Left cardiac atrium (tissue), 4 donors: ENCODE results near the gene ITPR3. TPM values are rescaled to one million over a fixed set of nuclear protein-coding genes. Genes with fewer than 3 reads are reported as not detected.

ENCODE experiments used
- ATAC-seq, 2 donors: fragments of 200-7000 bp; cut with Tn5 transposase; one replicate each; pipeline ENCODE4 v1.9.1; 2020; ENCODE audit warnings: mild to moderate bottlenecking in 2 of 2, moderate library complexity in 2 of 2
- DNase-seq: peaks from one replicate; pipeline ENCODE4 v3.0.0-alpha.2; 2020
- intact Hi-C, 2 donors: fragments of 100-400 bp; cut with DNase I; formaldehyde crosslinking; loops; one replicate each; pipeline versions ENCODE4 v1.14.1 to v1.15.1; 2022 to 2023
- total RNA-seq, 2 donors: library from RNA; stranded (reverse); fragmentation: NEBNext Ultra II Directional; extraction: Animal tissue kit (Norgen Biotek cat#: 25700); gene quantifications; one replicate each; pipeline ENCODE4 v1.2.1, GENCODE V29; 2021
- donor health status: DM: no; HTN: yes; CAD: no.
- donor health status: DM: no; HTN: yes; CAD: no; lungs with severe emphysema.
- donor health status: DM: yes; HTN: yes; CAD: no.
- donor health status: Dilated cardiomyopathy.

Gene ITPR3
- total RNA-seq, 2 donors from 2014 or later = 9.6 to 16.6 TPM

GRCh38 chr6:33676416-33677142 is 55.5 kb downstream of the ITPR3 start:
- ATAC-seq (no peak), DNase-seq (no peak)
- intact Hi-C loops = loop anchor here in 1 of 2 donors (10.0 kb wide), 1 partner anchor 92 kb away; the partner anchor contains the start of gene BAK1

GRCh38 chr6:33677143-33677660 is 56.1 kb downstream of the ITPR3 start:
- ATAC-seq (no peak), DNase-seq (no peak)
- intact Hi-C loops = loop anchor here in 1 of 2 donors (10.0 kb wide), 1 partner anchor 92 kb away; the partner anchor contains the start of gene BAK1

GRCh38 chr6:33677689-33678088 is 56.6 kb downstream of the ITPR3 start:
- no peak for DNase-seq
- no peak for ATAC-seq
- intact Hi-C loops = loop anchor here in 1 of 2 donors (10.0 kb wide), 1 partner anchor 93 kb away; the partner anchor contains the start of gene BAK1

GRCh38 chr6:33678233-33678931 is 57.3 kb downstream of the ITPR3 start:
- intact Hi-C loops = loop anchor here in 1 of 2 donors (10.0 kb wide), 1 partner anchor 94 kb away; the partner anchor contains the start of gene BAK1
- no peak for ATAC-seq
- DNase-seq = no peak

GRCh38 chr6:33678932-33679490 is 57.9 kb downstream of the ITPR3 start:
- DNase-seq (no peak), ATAC-seq (no peak)
- intact Hi-C loops = loop anchor here in 1 of 2 donors (10.0 kb wide), 1 partner anchor 94 kb away; the partner anchor contains the start of gene BAK1

- intact Hi-C loops = loop anchor here in 1 of 2 donors (10.0 kb wide), 1 partner anchor 95 kb away; the partner anchor contains the start of gene BAK1
- ATAC-seq (no peak), DNase-seq (no peak)
Observed at GRCh38 chr6:33679761-33680160, 58.6 kb downstream of the ITPR3 start.

- ATAC-seq = no peak
- intact Hi-C loops = no loop called here
- DNase-seq = no peak
Observed at GRCh38 chr6:33682341-33682740, 61.2 kb downstream of the ITPR3 start.

- ATAC-seq (no peak), DNase-seq (no peak)
- intact Hi-C loops = no loop called here
Observed at GRCh38 chr6:33683051-33683571, 62.0 kb downstream of the ITPR3 start.

- ATAC-seq = no peak
- intact Hi-C loops = no loop called here
Observed at GRCh38 chr6:33683576-33684427, 62.7 kb downstream of the ITPR3 start.

GRCh38 chr6:33684428-33684896 is 63.3 kb downstream of the ITPR3 start:
- intact Hi-C loops = no loop called here
- ATAC-seq = no peak
- DNase-seq = no peak

More at GRCh38 chr6:33683576-33684427, 62.7 kb downstream of the ITPR3 start:
- no peak for DNase-seq

GRCh38 chr6:33684983-33685382 is 63.9 kb downstream of the ITPR3 start:
- ATAC-seq (no peak), DNase-seq (no peak)
- intact Hi-C loops = loop anchor here in 1 of 2 donors (5.0 kb wide), 1 partner anchor 48 kb away; no protein-coding TSS in a partner anchor

GRCh38 chr6:33685411-33686224 is 64.5 kb downstream of the ITPR3 start:
- intact Hi-C loops = loop anchor here in 1 of 2 donors (5.0 kb wide), 1 partner anchor 48 kb away; no protein-coding TSS in a partner anchor

GRCh38 chr6:33686225-33686924 is 65.3 kb downstream of the ITPR3 start:
- ATAC-seq = no peak
- intact Hi-C loops = loop anchor here in 1 of 2 donors (5.0 kb wide), 1 partner anchor 49 kb away; no protein-coding TSS in a partner anchor
- DNase-seq = no peak

More at GRCh38 chr6:33685411-33686224, 64.5 kb downstream of the ITPR3 start:
- DNase-seq (no peak), ATAC-seq (no peak)

- intact Hi-C loops = loop anchor here in 1 of 2 donors (5.0 kb wide), 1 partner anchor 50 kb away; no protein-coding TSS in a partner anchor
- ATAC-seq = no peak
- no peak for DNase-seq
Observed at GRCh38 chr6:33686981-33687975, 66.2 kb downstream of the ITPR3 start.

GRCh38 chr6:33688006-33688405 is 66.9 kb downstream of the ITPR3 start:
- intact Hi-C loops = loop anchor here in 1 of 2 donors (5.0 kb wide), 1 partner anchor 51 kb away; no protein-coding TSS in a partner anchor
- DNase-seq (no peak), ATAC-seq (no peak)
